HepG2 (cell line): ENCODE measurements around the gene RPS6KL1. TPM values are rescaled to one million over a fixed set of nuclear protein-coding genes. Genes with fewer than 3 reads are reported as not detected.

Experiments
- FOXK1 ChIP-seq: sonication (generic); formaldehyde crosslinking; IDR thresholded peaks from 2 replicates; pipeline ENCODE4 v1.4.0; 2020; ENCODE audit warnings: low read depth, missing genetic modification reagents, borderline replicate concordance
- GPN1 ChIP-seq: sonication (generic); formaldehyde crosslinking; IDR thresholded peaks from 2 replicates; pipeline ENCODE4 v1.5.1; 2020; ENCODE audit warnings: missing genetic modification reagents, borderline replicate concordance
- THYN1 ChIP-seq: sonication (generic); formaldehyde crosslinking; IDR thresholded peaks from 2 replicates; pipeline ENCODE4 v1.8.1; 2023; ENCODE audit warnings: low read depth, mild to moderate bottlenecking, moderate library complexity, missing genetic modification reagents, borderline replicate concordance
- ZNF101 ChIP-seq: sonication (generic); formaldehyde crosslinking; IDR thresholded peaks from 2 replicates; pipeline ENCODE4 v1.4.0; 2020; ENCODE audit warnings: mild to moderate bottlenecking, low read depth, missing genetic modification reagents, borderline replicate concordance
- ZNF432 ChIP-seq: sonication (generic); formaldehyde crosslinking; IDR thresholded peaks from 2 replicates; pipeline ENCODE4 v1.5.0; 2020; ENCODE audit warnings: missing genetic modification reagents, mild to moderate bottlenecking, borderline replicate concordance
- ZNF724P ChIP-seq: sonication (generic); formaldehyde crosslinking; IDR thresholded peaks from 2 replicates; pipeline ENCODE4 v1.8.0; 2022; ENCODE audit warnings: missing genetic modification reagents, borderline replicate concordance
- polyA plus RNA-seq, 8 experiments: library from polyadenylated mRNA; depleted of rRNA in 3 of 8; stranded (reverse) in 7 of 8; unstranded in 1 of 8; fragments of >200 nt; fragmentation: Illumina TruSeq in 4 of 8; extraction: Trizol in 4 of 8; gene quantifications; 2 replicates each; pipeline versions ENCODE4 v1.2.1 to v1.2.3, GENCODE V29; 2011 to 2016; ENCODE audit warnings: low read depth in 4 of 8, missing spikeins in 1 of 8, mixed read lengths in 1 of 8; ENCODE audit not compliant: insufficient read depth in 1 of 8
- total RNA-seq, 5 experiments: library from RNA; depleted of rRNA; stranded (reverse); fragments of >200 nt; fragmentation: Illumina TruSeq; extraction: Trizol; gene quantifications; 2 replicates each; pipeline ENCODE4 v1.2.3, GENCODE V29; 2016; ENCODE audit warnings: low read depth in 1 of 5
- TF ChIP-seq, protein P1 (sequence below): sonication (generic); formaldehyde crosslinking; IDR thresholded peaks from 2 replicates; pipeline ENCODE4 v1.4.0; 2020; ENCODE audit warnings: mild to moderate bottlenecking, missing genetic modification reagents
- TF ChIP-seq, protein P2 (sequence below): sonication (generic); formaldehyde crosslinking; IDR thresholded peaks from 2 replicates; pipeline ENCODE4 v1.5.1; 2020; ENCODE audit warnings: missing genetic modification reagents, mild to moderate bottlenecking, borderline replicate concordance
- TF ChIP-seq, protein P3 (sequence below): sonication (generic); formaldehyde crosslinking; IDR thresholded peaks from 2 replicates; pipeline ENCODE4 v1.8.0; 2022; ENCODE audit warnings: missing genetic modification reagents, mild to moderate bottlenecking, moderate library complexity, borderline replicate concordance
- TF ChIP-seq, protein P4 (sequence below): sonication (generic); formaldehyde crosslinking; IDR thresholded peaks from 2 replicates; pipeline ENCODE4 v1.4.0; 2020; ENCODE audit warnings: missing genetic modification reagents
- TF ChIP-seq, protein P5 (sequence below): sonication (generic); formaldehyde crosslinking; IDR thresholded peaks from 2 replicates; pipeline ENCODE4 v1.9.0; 2021; ENCODE audit warnings: missing genetic modification reagents, borderline replicate concordance
- TF ChIP-seq, protein P6 (sequence below): sonication (generic); formaldehyde crosslinking; IDR thresholded peaks from 2 replicates; pipeline ENCODE4 v1.5.1; 2020; ENCODE audit warnings: missing genetic modification reagents, mild to moderate bottlenecking, borderline replicate concordance

RPS6KL1 gene
- total and polyA plus RNA-seq, 2 of the 13 experiments (the other 11 are each of a cell fraction or from before 2014, with no cell fraction given): 6.5 to 11.5 TPM

DNA sequence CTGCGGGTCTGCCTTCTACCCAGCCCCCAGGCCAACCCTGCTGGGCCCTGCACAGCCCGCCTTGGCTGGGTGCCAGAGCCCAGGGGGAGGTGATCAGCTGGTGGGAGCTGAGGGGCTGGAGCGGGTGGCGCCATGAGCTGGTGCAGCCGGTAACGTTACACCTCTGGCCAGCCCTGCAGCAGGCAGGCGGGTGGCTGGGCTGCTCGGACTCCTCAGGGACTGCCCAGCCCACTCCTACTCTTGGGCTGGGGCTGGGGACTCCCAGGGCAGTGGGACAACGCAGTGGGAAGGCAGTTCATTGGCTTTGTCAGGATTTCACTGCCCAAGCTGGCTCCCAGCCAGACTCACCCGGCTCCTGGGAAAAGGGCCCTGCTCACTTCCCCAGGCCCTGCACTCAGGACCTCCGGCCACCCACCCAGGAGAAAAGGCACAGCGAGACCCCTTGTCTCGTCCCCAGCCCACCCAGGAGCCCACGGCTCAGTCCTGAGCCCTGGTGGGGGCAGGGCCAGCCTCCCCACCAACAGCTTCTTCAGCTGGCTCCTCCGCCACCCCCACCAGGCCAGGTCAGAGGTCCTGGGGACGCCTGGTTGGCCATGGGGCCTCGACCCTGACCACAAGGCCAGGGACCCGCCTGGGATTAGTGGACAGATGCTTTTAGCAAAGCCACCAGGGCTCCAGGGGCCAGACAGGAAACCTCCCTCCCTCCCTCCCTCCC, 31.3 kb upstream of the RPS6KL1 start (continued):
- no peak for TF ChIP-seq ZNF101 (CRISPR knock-in tag)
- TF ChIP-seq, protein P1, sequence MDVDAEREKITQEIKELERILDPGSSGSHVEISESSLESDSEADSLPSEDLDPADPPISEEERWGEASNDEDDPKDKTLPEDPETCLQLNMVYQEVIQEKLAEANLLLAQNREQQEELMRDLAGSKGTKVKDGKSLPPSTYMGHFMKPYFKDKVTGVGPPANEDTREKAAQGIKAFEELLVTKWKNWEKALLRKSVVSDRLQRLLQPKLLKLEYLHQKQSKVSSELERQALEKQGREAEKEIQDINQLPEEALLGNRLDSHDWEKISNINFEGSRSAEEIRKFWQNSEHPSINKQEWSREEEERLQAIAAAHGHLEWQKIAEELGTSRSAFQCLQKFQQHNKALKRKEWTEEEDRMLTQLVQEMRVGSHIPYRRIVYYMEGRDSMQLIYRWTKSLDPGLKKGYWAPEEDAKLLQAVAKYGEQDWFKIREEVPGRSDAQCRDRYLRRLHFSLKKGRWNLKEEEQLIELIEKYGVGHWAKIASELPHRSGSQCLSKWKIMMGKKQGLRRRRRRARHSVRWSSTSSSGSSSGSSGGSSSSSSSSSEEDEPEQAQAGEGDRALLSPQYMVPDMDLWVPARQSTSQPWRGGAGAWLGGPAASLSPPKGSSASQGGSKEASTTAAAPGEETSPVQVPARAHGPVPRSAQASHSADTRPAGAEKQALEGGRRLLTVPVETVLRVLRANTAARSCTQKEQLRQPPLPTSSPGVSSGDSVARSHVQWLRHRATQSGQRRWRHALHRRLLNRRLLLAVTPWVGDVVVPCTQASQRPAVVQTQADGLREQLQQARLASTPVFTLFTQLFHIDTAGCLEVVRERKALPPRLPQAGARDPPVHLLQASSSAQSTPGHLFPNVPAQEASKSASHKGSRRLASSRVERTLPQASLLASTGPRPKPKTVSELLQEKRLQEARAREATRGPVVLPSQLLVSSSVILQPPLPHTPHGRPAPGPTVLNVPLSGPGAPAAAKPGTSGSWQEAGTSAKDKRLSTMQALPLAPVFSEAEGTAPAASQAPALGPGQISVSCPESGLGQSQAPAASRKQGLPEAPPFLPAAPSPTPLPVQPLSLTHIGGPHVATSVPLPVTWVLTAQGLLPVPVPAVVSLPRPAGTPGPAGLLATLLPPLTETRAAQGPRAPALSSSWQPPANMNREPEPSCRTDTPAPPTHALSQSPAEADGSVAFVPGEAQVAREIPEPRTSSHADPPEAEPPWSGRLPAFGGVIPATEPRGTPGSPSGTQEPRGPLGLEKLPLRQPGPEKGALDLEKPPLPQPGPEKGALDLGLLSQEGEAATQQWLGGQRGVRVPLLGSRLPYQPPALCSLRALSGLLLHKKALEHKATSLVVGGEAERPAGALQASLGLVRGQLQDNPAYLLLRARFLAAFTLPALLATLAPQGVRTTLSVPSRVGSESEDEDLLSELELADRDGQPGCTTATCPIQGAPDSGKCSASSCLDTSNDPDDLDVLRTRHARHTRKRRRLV (CRISPR knock-in tag): no peak
- TF ChIP-seq, protein P2, sequence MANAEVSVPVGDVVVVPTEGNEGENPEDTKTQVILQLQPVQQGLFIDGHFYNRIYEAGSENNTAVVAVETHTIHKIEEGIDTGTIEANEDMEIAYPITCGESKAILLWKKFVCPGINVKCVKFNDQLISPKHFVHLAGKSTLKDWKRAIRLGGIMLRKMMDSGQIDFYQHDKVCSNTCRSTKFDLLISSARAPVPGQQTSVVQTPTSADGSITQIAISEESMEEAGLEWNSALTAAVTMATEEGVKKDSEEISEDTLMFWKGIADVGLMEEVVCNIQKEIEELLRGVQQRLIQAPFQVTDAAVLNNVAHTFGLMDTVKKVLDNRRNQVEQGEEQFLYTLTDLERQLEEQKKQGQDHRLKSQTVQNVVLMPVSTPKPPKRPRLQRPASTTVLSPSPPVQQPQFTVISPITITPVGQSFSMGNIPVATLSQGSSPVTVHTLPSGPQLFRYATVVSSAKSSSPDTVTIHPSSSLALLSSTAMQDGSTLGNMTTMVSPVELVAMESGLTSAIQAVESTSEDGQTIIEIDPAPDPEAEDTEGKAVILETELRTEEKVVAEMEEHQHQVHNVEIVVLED: no peak; the same call in 1 of the 2 replicates
- TF ChIP-seq FOXK1 (CRISPR knock-in tag): no peak
- TF ChIP-seq, protein P3, sequence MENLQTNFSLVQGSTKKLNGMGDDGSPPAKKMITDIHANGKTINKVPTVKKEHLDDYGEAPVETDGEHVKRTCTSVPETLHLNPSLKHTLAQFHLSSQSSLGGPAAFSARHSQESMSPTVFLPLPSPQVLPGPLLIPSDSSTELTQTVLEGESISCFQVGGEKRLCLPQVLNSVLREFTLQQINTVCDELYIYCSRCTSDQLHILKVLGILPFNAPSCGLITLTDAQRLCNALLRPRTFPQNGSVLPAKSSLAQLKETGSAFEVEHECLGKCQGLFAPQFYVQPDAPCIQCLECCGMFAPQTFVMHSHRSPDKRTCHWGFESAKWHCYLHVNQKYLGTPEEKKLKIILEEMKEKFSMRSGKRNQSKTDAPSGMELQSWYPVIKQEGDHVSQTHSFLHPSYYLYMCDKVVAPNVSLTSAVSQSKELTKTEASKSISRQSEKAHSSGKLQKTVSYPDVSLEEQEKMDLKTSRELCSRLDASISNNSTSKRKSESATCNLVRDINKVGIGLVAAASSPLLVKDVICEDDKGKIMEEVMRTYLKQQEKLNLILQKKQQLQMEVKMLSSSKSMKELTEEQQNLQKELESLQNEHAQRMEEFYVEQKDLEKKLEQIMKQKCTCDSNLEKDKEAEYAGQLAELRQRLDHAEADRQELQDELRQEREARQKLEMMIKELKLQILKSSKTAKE: peak; percentile 60
- no peak for TF ChIP-seq ZNF724P
- TF ChIP-seq, protein P4, sequence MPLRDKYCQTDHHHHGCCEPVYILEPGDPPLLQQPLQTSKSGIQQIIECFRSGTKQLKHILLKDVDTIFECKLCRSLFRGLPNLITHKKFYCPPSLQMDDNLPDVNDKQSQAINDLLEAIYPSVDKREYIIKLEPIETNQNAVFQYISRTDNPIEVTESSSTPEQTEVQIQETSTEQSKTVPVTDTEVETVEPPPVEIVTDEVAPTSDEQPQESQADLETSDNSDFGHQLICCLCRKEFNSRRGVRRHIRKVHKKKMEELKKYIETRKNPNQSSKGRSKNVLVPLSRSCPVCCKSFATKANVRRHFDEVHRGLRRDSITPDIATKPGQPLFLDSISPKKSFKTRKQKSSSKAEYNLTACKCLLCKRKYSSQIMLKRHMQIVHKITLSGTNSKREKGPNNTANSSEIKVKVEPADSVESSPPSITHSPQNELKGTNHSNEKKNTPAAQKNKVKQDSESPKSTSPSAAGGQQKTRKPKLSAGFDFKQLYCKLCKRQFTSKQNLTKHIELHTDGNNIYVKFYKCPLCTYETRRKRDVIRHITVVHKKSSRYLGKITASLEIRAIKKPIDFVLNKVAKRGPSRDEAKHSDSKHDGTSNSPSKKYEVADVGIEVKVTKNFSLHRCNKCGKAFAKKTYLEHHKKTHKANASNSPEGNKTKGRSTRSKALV (CRISPR knock-in tag): no peak
- no peak for TF ChIP-seq THYN1 (CRISPR knock-in tag)
- TF ChIP-seq GPN1 (CRISPR knock-in tag): no peak
- TF ChIP-seq ZNF432 (CRISPR knock-in tag): no peak
- TF ChIP-seq, protein P5, sequence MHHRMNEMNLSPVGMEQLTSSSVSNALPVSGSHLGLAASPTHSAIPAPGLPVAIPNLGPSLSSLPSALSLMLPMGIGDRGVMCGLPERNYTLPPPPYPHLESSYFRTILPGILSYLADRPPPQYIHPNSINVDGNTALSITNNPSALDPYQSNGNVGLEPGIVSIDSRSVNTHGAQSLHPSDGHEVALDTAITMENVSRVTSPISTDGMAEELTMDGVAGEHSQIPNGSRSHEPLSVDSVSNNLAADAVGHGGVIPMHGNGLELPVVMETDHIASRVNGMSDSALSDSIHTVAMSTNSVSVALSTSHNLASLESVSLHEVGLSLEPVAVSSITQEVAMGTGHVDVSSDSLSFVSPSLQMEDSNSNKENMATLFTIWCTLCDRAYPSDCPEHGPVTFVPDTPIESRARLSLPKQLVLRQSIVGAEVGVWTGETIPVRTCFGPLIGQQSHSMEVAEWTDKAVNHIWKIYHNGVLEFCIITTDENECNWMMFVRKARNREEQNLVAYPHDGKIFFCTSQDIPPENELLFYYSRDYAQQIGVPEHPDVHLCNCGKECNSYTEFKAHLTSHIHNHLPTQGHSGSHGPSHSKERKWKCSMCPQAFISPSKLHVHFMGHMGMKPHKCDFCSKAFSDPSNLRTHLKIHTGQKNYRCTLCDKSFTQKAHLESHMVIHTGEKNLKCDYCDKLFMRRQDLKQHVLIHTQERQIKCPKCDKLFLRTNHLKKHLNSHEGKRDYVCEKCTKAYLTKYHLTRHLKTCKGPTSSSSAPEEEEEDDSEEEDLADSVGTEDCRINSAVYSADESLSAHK (CRISPR knock-in tag): no peak
- TF ChIP-seq, protein P6, sequence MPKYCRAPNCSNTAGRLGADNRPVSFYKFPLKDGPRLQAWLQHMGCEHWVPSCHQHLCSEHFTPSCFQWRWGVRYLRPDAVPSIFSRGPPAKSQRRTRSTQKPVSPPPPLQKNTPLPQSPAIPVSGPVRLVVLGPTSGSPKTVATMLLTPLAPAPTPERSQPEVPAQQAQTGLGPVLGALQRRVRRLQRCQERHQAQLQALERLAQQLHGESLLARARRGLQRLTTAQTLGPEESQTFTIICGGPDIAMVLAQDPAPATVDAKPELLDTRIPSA (CRISPR knock-in tag): no peak
